HG03575 (cell line): ENCODE measurements around the gene ITIH1.
"Not testable (repeated sequence)": the region's sequence is repeated elsewhere in the genome, so short reads cannot be mapped to it uniquely, and the experiment has no call there.

Source experiments
- ATAC-seq: cut with Tn5 transposase; IDR thresholded peaks from one replicate; pipeline ENCODE4 v1.9.1; 2021; ENCODE audit not compliant: unreplicated experiment, insufficient number of reproducible peaks, low FRiP score; ENCODE audit errors: extremely low read depth

The ITIH1 gene

DNA sequence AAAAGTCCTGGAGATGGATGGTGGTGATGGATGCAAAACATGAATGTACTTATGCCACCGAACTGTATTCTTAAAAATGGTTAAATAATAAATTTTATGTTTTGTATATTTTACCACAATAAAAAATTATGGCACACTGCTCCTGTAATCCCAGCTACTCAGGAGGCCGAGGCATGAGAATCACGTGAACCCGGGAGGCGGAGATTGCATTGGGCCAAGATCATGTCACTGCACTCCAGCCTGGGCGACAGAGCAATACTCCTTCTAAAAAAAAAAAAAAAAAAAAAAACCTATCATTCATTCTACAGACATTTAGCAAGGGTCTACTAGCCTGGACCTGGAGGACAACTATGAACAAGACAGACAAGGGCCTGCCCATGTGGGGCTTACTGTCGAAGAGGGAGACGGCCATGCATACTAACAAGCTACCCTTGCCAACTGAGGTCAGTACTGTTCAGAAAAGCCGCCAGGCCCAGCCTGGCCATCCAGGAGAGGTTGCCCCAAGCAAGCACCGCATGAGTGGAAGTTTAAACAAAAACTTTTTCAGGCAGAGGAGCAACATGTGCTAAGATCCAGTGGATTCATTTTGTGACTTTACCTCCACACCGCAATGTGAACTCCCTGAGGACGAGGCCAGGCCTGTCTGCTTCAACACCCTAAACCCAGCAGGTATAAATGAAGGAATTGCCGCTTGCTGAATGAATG, 3.9 kb upstream of the ITIH1 start:
- ATAC-seq: no peak

DNA sequence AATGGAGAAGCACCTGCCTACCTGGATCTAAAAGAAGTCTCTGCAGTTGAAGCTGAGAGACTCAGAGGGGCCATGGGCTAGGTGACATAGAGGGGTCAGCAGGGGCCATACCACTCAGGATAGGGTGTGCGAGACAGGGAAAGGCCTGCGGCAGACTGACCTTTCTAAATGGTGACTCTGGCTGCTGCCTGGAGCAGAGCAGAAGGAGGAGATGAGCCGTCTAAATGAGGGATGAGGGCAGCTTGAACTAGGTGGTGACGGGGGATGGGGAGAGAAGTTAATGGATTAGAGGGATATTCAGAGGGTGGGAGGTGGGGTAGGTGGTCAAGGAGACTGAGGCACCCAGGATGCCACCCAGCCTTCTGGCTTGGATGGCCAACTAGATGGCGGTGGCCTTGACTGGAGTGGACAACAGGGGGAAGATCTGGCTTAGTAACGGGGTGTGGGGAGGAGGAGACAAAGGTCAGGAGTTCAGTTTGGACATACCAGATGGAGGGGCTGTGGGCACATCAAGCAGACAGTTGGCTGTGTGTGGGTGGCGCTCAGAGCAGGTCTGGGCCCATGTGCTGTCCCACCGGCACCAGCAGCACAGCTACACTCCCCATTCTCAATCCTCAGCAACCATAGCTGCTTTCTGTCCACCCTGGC, 3.2 kb upstream of the ITIH1 start:
- ATAC-seq: no peak

DNA sequence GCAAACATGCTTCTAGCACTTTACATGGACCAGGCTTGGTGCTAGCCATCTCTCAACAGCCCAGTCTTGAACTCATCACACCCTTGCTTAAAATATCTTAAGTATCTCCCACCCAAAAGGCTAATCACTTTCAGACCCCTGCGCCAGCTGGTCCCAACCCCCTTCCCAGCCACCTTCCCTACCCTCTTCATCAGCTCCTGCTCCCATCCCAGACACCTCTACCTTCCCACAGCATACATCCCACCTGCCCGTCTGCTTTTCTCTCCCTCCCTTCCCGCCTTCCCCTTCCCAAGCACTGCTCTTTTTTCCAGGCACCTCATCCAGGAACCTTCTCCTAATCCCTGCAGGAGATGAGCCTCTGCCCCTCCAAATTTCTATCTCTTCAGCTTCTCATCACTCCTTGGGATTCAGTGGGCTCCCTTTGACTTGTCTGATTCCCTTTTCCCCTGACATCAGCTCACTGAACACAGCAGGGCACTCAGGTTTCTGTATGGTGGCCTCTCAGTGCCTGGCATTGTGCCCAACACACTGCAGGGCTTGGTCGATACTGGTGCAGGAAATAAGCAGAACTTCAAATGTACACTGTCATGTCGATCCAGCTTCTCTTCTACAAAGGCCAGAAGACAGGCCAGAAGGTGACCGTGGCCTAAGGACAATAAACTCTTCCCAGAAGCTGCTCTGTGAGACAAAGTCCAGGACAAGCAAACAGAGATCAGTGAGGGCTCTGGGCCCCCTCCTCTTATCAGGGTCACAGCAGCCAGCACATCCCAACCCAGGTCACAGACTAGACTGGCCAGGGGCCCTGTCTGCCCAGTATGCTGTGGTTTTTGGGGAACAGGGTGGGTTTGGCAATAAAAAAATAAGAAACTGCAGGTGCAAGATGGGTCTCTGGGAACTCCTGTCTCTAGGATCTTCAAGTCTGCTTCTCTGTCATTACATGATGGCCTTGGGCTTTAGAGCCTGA, 2.2 kb upstream of the ITIH1 start:
- ATAC-seq: no peak

DNA sequence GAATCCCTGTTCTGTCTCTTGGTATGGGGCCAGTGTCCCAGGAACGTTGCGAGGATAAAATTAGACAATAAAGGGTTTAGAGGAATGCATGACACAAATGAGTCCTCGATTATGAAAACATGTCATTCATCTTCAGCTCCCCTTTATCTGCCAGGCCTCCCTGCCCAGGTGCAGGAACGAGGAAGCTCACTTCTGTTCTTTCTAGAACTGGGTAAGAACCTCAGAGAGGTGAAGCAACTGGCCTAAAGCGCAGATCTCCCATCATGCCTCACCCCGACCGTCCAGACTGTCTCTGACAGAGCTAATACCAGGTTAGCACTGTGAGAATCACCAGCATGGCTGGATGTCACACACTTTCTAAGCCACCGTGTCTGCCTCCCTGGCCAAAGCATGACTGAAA, 1.5 kb upstream of the ITIH1 start:
- ATAC-seq: no peak

DNA sequence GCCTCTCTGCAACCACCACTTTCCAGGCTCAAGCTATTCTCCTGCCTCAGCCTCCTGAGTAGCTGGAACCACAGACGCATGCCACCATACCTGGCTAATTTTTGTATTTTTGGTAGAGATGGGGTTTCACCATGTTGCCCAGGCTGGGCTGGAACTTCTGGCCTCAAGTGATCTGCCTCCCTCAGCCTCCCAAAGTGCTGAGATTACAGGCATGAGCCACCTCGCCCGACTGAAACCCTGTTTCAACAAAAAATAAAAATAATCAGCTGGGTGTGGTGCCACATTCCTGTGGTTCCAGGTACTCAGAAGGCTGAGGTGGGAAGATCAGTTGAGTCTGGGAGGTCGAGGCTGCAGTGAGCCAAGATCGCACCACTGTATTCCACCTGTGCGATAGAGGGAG, 913 bp upstream of the ITIH1 start:
- not testable (repeated sequence) for ATAC-seq

DNA sequence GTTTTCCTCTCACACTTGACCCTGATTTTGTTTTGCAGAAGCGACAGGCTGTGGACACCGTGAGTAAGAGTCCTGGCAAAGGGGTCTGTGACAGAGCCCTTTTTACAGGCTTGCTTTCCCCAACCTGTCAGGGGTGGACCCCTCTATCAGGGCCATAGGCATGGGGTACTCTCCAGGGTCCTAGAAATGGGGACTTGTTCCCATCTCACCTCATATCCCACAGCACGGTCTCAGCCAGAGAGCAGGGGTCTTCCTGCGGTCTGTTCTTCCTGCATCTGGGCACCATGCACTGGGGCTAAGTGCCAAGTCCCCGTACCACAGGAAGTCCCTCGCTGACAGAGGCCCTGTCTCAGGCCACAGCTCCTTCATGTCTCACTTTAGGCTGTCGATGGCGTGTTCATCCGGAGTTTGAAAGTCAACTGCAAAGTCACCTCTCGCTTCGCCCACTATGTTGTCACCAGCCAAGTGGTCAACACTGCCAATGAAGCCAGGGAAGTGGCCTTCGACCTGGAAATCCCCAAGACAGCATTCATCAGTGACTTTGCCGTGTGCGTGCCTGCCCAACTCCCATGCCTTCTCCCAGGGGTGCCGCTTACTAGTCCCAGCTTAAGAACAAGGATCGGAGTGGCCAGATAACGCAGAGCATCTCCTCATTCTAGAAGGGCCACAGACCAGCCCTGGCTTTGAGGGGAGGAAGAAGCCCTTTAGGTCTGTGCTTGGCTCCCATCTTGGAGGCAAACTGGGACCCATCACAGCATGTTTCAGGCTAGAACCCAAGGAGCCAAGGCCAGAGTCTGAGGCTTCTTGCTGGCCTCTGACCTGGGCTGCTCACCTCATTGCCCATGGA, 783 bp downstream of the ITIH1 start:
- ATAC-seq: no peak

DNA sequence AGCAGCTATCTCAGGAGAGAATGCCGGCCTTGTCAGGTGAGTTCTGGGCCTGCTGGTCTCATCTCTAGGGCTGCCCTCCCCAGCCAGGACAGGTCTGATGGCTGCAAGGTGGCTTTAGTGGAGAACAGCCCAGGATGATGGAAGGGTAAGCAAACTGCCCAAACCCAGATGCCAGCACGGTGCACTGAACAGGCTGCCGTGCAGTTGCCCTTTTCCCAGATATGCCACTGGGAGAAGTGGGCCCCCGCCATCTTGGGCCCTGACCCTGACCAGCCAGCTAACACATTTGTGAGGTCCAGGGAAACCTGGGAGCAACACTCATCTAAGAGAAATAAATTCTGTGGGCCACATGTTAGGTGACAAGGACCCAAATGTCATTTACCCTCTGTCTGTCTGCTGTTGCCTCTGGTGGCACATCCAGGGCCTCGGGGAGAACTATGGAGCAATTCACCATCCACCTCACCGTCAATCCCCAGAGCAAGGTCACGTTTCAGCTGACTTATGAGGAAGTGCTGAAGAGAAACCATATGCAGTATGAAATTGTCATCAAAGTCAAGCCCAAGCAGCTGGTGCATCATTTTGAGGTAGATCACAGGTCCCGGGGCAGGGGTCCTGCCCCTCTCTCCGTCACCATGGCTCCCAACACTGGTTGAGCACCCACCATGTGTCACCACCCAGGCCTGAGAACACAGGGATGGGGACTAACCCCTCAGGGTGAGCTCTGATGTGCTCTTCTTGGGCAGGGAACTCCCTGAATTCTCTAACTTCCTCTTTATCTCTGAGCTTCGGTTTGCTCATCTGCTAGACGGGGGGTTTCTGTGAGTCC, 1.8 kb downstream of the ITIH1 start:
- no peak for ATAC-seq

DNA sequence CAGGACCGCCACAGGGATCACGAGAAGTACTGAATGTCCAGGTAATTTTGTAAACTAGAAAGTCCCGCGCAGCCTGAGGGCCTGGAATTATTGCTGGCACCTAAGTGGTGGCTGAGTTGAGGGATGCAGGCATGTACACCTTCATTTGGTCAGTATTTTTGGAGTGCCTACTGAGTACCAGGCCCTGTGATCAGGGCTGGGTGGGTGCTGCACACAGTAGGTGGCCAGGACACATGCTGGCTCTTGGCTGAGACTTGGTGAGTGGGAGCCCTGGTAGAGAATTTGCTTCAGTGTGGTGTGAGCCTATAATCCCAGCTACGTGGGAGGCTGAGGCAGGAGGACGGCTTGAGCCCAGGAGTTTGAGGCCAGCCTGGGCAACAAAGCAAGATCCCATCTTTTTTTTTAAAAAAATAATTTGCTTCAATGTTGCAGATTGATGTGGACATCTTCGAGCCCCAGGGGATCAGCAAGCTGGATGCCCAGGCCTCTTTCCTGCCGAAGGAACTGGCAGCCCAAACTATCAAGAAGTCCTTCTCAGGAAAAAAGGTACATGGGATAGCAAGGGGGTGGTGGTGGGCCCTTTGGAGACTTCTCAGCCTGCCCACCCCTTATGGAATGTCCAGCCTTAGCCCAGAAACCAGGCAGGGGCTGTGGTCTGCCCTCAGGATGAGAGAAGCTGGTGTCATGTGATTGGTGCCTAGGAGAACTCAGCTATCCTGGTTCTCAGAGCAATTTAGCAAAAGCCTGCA, 2.6 kb downstream of the ITIH1 start:
- ATAC-seq: no peak

DNA sequence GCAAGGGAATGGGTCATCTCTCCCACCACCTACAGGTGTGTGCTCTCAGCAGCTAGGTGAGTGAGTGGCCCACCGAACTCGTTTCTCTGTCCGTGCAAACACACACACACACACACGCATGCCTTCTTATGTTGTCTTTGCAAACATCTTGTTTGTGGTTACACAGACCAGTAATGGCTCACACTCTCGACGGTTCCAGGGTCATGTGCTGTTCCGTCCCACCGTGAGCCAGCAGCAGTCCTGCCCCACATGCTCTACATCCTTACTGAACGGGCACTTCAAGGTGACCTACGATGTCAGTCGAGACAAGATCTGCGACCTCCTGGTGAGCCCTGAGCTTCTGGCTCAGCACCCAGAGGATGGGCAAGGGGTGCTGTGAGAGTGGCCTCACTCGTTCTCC, 4.3 kb downstream of the ITIH1 start:
- no peak for ATAC-seq

DNA sequence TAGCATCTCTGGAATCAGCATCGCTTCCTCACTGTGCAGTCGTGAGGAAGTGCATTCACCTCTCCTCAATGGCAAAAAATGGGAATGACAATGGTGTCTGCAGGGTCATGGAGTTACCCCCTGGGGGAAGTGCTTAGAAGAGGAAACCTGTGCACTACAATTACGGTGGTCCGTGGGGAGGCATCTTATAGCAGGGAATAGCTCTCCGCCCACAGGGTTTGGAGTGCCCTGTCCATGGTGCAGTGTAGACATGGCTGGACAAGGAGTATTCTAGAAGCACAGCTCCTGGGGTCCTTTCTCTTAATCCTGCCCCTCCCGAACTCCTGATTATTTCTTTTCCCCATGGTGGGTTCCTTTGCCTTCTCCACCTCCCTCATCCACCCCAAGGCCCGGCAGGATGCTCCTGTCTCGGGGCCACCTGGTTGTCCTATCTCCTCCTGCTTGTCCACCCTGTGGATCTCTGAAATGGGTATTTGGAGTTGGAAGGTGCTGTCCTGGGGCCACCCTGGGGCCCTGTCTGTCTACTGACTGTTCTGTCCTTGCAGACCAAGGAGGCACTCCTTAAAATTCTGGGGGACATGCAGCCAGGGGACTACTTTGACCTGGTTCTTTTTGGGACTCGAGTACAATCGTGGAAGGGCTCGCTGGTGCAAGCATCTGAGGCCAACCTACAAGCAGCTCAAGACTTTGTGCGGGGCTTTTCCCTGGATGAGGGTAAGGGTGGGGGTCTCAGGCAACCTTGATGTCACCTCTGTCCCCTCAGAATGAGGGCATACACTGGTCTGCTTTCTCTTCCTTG, 5.2 kb downstream of the ITIH1 start:
- ATAC-seq: no peak

DNA sequence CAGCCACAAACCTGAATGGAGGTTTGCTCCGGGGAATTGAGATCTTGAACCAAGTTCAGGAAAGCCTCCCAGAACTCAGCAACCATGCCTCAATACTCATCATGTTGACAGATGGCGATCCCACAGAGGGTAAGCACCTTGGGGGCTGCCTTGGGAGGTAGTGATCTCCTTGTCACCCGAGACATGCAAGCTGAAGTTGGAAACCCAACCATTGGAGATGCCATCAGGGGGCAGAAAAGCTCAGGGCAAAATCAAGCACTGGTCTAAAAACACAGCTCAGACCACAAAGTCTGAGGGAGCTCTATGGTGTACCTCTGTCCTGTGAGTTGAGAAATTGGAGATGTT, 5.8 kb downstream of the ITIH1 start:
- ATAC-seq: no peak

DNA sequence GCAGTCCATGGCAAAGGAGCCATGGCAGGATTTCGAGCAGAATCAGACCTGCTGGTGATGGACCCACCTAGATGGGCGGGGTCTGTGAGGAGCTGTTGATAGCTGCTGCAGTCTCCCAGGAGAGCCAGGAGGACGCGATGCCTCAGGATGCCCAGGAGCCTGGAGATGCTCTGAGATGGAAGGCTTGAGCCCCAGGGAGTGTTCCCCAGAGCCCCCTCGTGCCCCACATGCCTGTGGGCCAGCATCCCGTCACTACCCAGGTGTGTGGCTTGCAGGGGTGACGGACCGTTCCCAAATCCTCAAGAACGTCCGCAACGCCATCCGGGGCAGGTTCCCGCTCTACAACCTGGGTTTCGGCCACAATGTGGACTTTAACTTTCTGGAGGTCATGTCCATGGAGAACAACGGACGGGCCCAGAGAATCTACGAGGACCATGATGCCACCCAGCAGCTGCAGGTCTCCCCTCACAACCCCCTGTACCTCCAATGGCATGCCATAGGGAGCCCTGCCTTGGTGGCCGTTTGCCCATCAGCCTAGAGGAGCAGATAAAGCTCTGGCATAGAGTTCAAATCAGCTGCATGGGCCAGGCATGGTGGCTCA, 6.7 kb downstream of the ITIH1 start:
- ATAC-seq: no peak

DNA sequence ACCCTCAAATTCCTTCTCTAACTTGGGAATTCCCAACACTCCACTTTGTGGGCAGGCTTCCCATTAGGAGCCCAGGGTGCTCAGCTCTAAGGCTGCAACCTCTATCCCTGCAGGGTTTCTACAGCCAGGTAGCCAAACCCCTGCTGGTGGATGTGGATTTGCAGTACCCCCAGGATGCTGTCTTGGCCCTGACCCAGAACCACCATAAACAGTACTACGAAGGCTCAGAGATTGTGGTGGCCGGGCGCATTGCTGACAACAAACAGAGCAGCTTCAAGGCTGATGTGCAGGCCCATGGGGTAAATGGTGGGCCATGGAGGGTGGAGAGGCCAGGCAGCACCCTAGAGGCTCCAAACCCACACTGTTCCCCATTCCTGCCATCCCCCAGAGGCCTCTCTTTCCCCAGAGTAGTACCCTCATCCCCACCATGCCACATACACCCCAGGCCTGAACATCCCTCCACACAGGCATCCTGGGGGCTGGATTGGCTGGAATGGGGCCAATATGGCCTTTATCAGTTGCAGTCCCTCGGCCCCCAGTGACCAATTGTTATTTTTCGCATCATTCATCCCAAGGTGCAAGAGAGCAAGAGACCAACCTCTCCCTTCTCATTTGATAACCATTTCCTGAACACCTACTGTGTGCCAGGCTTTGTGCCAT, 7.7 kb downstream of the ITIH1 start:
- no peak for ATAC-seq

DNA sequence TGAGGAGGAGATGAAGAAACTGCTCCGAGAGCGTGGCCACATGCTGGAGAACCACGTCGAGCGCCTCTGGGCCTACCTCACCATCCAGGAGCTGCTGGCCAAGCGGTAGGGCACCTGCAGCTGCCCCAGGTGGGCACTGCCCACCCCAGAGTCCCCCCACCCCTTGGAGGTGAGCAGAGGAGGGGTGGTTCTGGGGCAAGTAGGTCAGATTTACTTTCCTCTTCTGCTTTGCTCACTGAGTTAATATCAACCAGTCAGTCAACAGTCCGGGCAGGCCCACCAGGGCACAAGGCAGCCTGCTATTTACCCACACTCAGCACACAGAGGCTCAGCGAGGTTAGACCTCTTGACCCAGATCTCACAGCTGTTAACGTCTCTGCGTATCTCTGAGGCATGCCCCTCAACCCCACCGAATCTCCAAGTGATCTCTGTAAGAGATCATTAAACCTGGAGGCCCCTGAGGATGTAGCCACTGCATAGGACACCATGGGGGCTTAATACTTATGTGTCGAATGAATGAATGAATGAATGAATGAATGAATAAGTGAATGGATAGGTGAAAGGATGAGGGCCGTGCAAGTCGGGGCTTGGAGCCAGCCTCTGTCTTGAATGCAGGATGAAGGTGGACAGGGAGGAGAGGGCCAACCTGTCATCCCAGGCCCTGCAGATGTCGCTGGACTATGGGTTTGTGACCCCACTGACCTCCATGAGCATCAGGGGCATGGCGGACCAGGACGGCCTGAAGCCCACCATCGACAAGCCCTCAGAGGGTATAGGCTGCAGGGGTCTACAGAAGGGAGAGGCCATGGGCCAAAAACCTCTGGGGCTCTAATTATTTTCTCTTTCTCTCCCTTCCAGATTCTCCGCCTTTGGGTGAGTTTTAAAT, 9.2 kb downstream of the ITIH1 start:
- ATAC-seq: no peak

DNA sequence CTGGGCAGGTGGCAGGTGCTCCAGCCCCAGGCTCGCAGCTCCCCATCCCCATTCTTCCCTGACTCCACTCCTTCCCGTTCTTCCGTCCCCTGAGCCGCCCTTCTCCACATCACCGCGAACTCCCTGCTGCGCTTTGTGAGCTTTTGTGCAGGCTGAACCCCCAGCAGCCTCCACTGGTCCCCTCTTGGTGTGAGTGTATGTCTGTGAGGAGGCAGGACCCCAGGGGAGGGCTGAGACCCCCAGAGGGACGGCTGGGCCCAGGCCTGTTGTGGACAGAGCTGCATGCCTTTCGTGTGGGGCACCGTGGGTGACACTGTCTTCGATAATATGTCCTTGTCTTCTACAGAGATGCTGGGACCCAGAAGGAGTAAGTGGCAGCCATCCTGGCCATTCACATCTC, 9.8 kb downstream of the ITIH1 start:
- no peak for ATAC-seq
